AG10803 (cell line): ENCODE measurements around the gene CDC42SE2.

ENCODE experiments used
- DNase-seq: peaks from one replicate; pipeline ENCODE4 v3.0.0; 2010; ENCODE audit warnings: low read depth
- H3K4me3 ChIP-seq: 2 replicates; pipeline ENCODE4 v1.5.1; 2011; ENCODE audit warnings: mild to moderate bottlenecking, low read length, control low read depth
- TF ChIP-seq, protein P1 (sequence below): conservative IDR thresholded peaks from 2 replicates; pipeline ENCODE4 v1.5.1; 2011; ENCODE audit warnings: mild to moderate bottlenecking, low read length, control low read depth, inconsistent platforms

The CDC42SE2 gene

GRCh38 chr5:131416729-131417128 lies 152.9 kb downstream of the CDC42SE2 start:
- H3K4me3 ChIP-seq, result no peak overlapping the region
- no peak for DNase-seq
- TF ChIP-seq, protein P1, sequence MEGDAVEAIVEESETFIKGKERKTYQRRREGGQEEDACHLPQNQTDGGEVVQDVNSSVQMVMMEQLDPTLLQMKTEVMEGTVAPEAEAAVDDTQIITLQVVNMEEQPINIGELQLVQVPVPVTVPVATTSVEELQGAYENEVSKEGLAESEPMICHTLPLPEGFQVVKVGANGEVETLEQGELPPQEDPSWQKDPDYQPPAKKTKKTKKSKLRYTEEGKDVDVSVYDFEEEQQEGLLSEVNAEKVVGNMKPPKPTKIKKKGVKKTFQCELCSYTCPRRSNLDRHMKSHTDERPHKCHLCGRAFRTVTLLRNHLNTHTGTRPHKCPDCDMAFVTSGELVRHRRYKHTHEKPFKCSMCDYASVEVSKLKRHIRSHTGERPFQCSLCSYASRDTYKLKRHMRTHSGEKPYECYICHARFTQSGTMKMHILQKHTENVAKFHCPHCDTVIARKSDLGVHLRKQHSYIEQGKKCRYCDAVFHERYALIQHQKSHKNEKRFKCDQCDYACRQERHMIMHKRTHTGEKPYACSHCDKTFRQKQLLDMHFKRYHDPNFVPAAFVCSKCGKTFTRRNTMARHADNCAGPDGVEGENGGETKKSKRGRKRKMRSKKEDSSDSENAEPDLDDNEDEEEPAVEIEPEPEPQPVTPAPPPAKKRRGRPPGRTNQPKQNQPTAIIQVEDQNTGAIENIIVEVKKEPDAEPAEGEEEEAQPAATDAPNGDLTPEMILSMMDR, result no peak

GRCh38 chr5:131417240-131417869 lies 153.5 kb downstream of the CDC42SE2 start:
- DNase-seq, result peak; percentile 71
- H3K4me3 ChIP-seq, result no peak overlapping the region
- TF ChIP-seq, protein P1, result peak; percentile 85

DNA sequence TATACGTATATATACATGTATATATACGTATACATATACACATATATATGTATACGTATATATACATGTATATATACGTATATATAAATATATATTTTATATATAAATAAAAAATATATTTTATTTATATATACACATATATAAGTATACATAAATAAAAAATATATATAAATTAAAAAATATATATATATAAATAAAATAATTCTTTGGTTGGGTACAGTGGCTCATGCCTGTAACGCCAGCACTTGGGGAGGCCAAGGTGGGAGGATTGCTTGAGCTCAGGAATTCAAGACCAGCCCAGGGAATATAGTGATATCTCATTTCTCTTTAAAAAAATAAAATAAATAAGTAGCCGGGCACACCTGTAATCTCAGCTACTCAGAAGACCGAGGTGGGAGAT lies 155.0 kb downstream of the CDC42SE2 start:
- DNase-seq, result no peak
- no peak overlapping the region for H3K4me3 ChIP-seq
- TF ChIP-seq, protein P1, result no peak

GRCh38 chr5:131419877-131420276 lies 156.0 kb downstream of the CDC42SE2 start:
- TF ChIP-seq, protein P1, result no peak
- H3K4me3 ChIP-seq, result no peak overlapping the region
- no peak for DNase-seq

GRCh38 chr5:131423056-131423455 lies 159.2 kb downstream of the CDC42SE2 start:
- DNase-seq, result peak; percentile 8
- no peak overlapping the region for H3K4me3 ChIP-seq
- TF ChIP-seq, protein P1, result peak; percentile 54

DNA sequence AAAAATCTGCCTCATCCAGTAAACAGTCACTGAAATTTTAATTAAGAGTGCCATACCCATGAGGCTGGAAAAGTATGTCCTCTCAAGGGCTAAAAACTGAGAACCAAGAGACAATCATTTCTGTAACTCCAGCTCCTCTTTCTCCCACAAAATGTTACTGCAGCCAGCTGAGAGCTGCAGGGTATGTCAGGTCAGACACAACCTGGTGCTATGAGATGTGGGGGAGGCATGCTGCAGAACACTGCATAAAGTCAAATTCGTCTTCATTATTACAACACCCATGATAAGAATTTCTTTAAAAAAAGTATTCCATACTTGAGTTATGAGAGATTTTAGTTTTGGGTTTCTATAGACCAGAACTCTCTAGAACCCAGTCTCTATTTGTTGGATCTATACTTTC lies 162.2 kb downstream of the CDC42SE2 start:
- DNase-seq, result no peak
- TF ChIP-seq, protein P1, result no peak
- H3K4me3 ChIP-seq, result no peak overlapping the region

GRCh38 chr5:131430794-131431193 lies 166.9 kb downstream of the CDC42SE2 start:
- TF ChIP-seq, protein P1, result no peak
- peak; percentile 11 for DNase-seq
- H3K4me3 ChIP-seq, result no peak overlapping the region
